Right cardiac atrium (tissue), 5 donors: Measurements from ENCODE around the gene PMEPA1. TPM values are rescaled to one million over a fixed set of nuclear protein-coding genes. Genes with fewer than 3 reads are reported as not detected.

Experiments used
- ATAC-seq, 2 donors: fragments of 200-7000 bp; cut with Tn5 transposase; one replicate each; pipeline versions ENCODE4 v1.8.0 to v1.9.1; 2020; ENCODE audit warnings: moderate library complexity in 2 of 2, mild to moderate bottlenecking in 1 of 2
- DNase-seq, 3 donors: peaks; one replicate each; pipeline ENCODE4 v3.0.0-alpha.2; 2020
- H3K27ac ChIP-seq: one replicate; pipeline ENCODE4 v1.5.1; 2013; ENCODE audit warnings: mild to moderate bottlenecking, low read length, control low read depth, moderate library complexity
- H3K27me3 ChIP-seq: one replicate; pipeline ENCODE4 v1.6.1; 2013; ENCODE audit not compliant: control insufficient read depth, insufficient read depth
- H3K4me1 ChIP-seq: one replicate; pipeline ENCODE4 v1.6.1; 2013; ENCODE audit warnings: low read length; ENCODE audit not compliant: control insufficient read depth, insufficient read depth
- H3K4me3 ChIP-seq: one replicate; pipeline ENCODE4 v1.5.1; 2013; ENCODE audit warnings: low read length, control low read depth
- H3K9me3 ChIP-seq: one replicate; pipeline ENCODE4 v1.6.1; 2013; ENCODE audit warnings: low read length; ENCODE audit not compliant: control insufficient read depth
- WGBS: extraction: QIAGEN DNeasy Blood & Tissue Kit; methylation state at CpG from one replicate; pipeline ENCODE4 v1.1.7; 2013; 5-methylcytosine and 5-hydroxymethylcytosine counted together
- intact Hi-C, 4 donors: fragments of 100-400 bp; cut with DNase I; formaldehyde crosslinking; loops; one replicate each; pipeline versions ENCODE4 v1.11.0 to v1.14.0; 2022 to 2023
- polyA plus RNA-seq: library from polyadenylated mRNA; stranded (reverse); fragments of 200-250 nt; gene quantifications from one replicate; pipeline ENCODE4 v1.2.3, GENCODE V29; 2013
- total RNA-seq, 4 donors: library from RNA; stranded (reverse); fragmentation: NEBNext Ultra II Directional; extraction: Animal tissue kit (Norgen Biotek cat#: 25700); gene quantifications; one replicate each; pipeline ENCODE4 v1.2.1, GENCODE V29; 2021
- donor health status: healthy with polysubstance abuse.
- donor health status: DM: no; HTN: yes; CAD: no.
- donor health status: DM: no; HTN: no; CAD: no.
- donor health status: DM: no; HTN: yes; CAD: no; lungs with severe emphysema.
- donor health status: DM: yes; HTN: yes; CAD: no.

The PMEPA1 gene
- total and polyA plus RNA-seq, 5 donors: 17.3 to 82.0 (median 37.5) TPM

GRCh38 chr20:57683881-57684807 lies 25.7 kb downstream of the PMEPA1 start:
- ATAC-seq (no peak), DNase-seq (peak in 1 of 3 donors; percentile 24)
- Histone ChIP-seq H3K9me3 (no peaks in the 10 kb centered on the region), H3K4me1 (peaks cover 14% of the 10 kb centered on the region), H3K27me3 (no peaks in the 10 kb centered on the region), H3K4me3 (no peak overlapping the region), H3K27ac (no peak overlapping the region)
- intact Hi-C loops: no loop called here
- 76% methylated on average over 26 of the region's 26 CpGs for WGBS

- intact Hi-C loops: no loop called here
- Histone ChIP-seq H3K9me3 (no peaks in the 10 kb centered on the region), H3K27ac (no peak overlapping the region), H3K27me3 (no peaks in the 10 kb centered on the region), H3K4me1 (peaks cover 12% of the 10 kb centered on the region), H3K4me3 (no peak overlapping the region)
- 62% methylated on average over 7 of the region's 7 CpGs for WGBS
- no peak for ATAC-seq
- DNase-seq: no peak
Observed at GRCh38 chr20:57683287-57683686, 26.5 kb downstream of the PMEPA1 start.

GRCh38 chr20:57682184-57683101 lies 27.4 kb downstream of the PMEPA1 start:
- ATAC-seq (no peak), DNase-seq (peak in 1 of 3 donors; percentile 55)
- Histone ChIP-seq H3K27ac (no peak overlapping the region), H3K4me3 (no peak overlapping the region), H3K27me3 (no peaks in the 10 kb centered on the region), H3K4me1 (peaks cover 12% of the 10 kb centered on the region), H3K9me3 (no peaks in the 10 kb centered on the region)
- intact Hi-C loops: no loop called here
- 69% methylated on average over 28 of the region's 28 CpGs for WGBS

- Histone ChIP-seq H3K27ac (no peak overlapping the region), H3K9me3 (no peaks in the 10 kb centered on the region), H3K4me3 (no peak overlapping the region), H3K27me3 (no peaks in the 10 kb centered on the region), H3K4me1 (peaks cover 9% of the 10 kb centered on the region)
- intact Hi-C loops: no loop called here
- ATAC-seq (peak in 1 of 2 donors; percentile 8), DNase-seq (peak in 1 of 3 donors; percentile 29)
- 82% methylated on average over 24 of the region's 24 CpGs for WGBS
Observed at GRCh38 chr20:57680934-57681914, 28.6 kb downstream of the PMEPA1 start.

DNA sequence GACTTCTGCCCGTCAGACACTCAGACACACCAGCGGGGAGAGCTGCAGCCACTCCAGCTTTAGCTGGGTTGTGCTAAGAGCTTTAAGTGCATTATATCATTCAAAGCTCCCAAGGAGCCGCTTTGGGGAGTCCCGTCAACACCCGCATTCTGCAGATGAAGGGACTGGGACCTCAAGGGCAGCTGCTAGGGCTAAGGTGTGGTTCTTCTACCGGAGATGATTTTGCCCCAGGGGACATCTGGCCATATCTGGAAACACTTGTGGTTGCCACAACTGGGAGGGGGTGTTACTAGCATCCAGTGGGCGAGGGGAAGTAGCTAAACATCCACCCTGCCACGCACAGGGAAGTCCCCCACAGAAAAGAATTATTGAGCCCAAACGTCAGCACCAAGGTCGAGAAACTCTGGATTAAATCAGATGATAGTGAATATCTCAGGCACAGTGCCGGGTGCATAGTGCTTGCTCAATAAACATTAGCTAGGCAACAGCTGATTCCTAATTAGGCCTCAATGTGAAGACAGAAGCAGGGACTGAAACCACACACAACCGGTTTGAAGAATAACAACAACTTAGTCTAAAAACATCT lies 29.6 kb downstream of the PMEPA1 start:
- H3K4me3 ChIP-seq: no peak overlapping the region
- H3K4me1 ChIP-seq: peaks cover 4% of the 10 kb centered on the region
- intact Hi-C loops: no loop called here
- H3K9me3 ChIP-seq: no peaks in the 10 kb centered on the region
- H3K27ac ChIP-seq: no peak overlapping the region
- ATAC-seq (no peak), DNase-seq (no peak)
- 61% methylated on average over 12 of the region's 12 CpGs for WGBS
- H3K27me3 ChIP-seq: no peaks in the 10 kb centered on the region

GRCh38 chr20:57679113-57679512 lies 30.7 kb downstream of the PMEPA1 start:
- intact Hi-C loops: no loop called here
- no peak for DNase-seq
- Histone ChIP-seq H3K27me3 (no peaks in the 10 kb centered on the region), H3K4me3 (no peak overlapping the region), H3K27ac (no peak overlapping the region), H3K9me3 (no peaks in the 10 kb centered on the region), H3K4me1 (peaks cover 2% of the 10 kb centered on the region)
- WGBS: 91% methylated on average over 6 of the region's 6 CpGs
- no peak for ATAC-seq

GRCh38 chr20:57678340-57678739 lies 31.5 kb downstream of the PMEPA1 start:
- Histone ChIP-seq H3K4me1 (peaks cover 2% of the 10 kb centered on the region), H3K9me3 (no peaks in the 10 kb centered on the region), H3K27me3 (no peaks in the 10 kb centered on the region), H3K4me3 (no peak overlapping the region), H3K27ac (no peak overlapping the region)
- 58% methylated on average over 12 of the region's 12 CpGs for WGBS
- intact Hi-C loops: no loop called here
- DNase-seq (peak in 1 of 3 donors; percentile 63), ATAC-seq (no peak)

DNA sequence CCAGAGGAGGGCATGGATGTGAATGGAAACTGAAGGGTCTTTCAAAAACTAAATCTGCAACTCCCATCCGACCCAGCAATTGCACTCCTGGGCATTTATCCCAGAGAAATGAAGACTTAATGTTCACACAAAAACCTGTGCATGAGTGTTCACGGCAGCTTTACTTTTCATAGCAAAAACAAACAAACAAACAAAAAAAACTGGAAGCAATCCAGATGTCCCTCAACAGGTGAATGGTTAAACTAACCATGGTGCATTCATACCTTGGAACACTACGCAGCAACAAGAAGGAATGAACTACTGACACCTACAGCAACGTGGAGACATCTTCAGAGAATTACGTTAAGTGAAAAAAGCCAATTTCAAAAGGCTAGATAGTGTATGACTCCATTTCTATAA lies 32.2 kb downstream of the PMEPA1 start:
- Histone ChIP-seq H3K27ac (no peak overlapping the region), H3K4me3 (no peak overlapping the region), H3K27me3 (no peaks in the 10 kb centered on the region), H3K4me1 (peaks cover 6% of the 10 kb centered on the region), H3K9me3 (no peaks in the 10 kb centered on the region)
- intact Hi-C loops: no loop called here
- ATAC-seq: no peak
- peak in 1 of 3 donors; percentile 1 for DNase-seq
- 84% methylated on average over 5 of the region's 5 CpGs for WGBS

DNA sequence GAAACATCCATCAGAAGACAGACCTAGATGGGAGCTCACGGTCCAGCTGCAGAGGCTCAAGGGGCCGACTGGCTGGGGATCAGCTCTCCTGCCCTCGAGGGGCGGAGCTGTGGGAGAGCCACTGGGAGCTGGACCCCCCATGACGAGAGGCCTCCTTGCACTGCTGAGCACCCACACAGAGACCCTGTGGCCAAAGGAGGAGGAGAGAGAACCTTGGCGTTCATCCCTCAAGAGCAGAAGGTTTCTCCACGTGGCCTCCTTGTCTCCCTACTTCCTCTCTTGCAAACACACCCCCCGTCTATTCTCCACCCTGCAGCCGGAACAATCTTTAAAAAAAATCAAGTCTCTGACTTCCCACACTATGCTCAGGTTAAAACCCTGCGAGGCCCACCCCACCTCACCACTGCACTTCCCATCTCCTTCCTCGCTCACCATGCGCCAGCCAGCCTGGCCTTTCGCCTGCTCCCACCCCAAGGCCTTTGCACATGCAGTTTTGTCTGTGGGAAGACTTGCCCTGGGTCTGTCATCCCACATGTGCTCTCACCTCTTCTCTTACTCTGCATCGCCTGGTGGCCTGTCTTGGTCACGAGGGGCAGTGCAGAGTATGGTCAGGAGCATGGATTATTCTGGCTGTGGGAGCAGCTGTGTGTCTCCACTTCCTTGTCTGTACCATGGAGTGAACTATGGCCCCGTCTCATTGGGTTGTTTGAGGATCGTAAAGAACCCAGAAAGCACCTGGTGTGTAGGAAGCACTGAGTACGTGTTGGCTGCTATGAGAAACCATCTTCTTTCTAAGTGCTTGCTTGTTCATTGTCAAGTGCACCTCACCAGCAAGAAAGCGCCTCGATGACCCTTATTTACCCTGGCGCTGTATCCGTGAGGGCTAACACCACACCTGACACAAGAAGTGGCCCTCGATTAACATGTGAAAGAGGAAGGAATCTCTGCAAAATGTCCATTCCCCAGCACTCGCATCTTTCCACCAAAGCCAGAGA lies 32.9 kb downstream of the PMEPA1 start:
- intact Hi-C loops: no loop called here
- Histone ChIP-seq H3K27ac (no peak overlapping the region), H3K27me3 (no peaks in the 10 kb centered on the region), H3K9me3 (no peaks in the 10 kb centered on the region), H3K4me1 (peaks cover 9% of the 10 kb centered on the region), H3K4me3 (no peak overlapping the region)
- ATAC-seq (no peak), DNase-seq (peak in 1 of 3 donors; percentile 45)
- WGBS: 74% methylated on average over 24 of the region's 24 CpGs
